ENCODE results near the gene NOL4L.
A peak's percentile ranks its signal among the peaks of the same experiment; 100 is the strongest.

GRCh38 chr20:32462900-32463641 lies 122.1 kb downstream of the NOL4L start:
- TF ChIP-seq CTCF (IDR thresholded peaks at IDR 0.05) (no peak), POLR2AphosphoS5 (IDR thresholded peaks at IDR 0.05) (peak in 1 of 3 donors; percentile 27), POLR2A (IDR thresholded peaks at IDR 0.05) (no peak), EP300 (IDR thresholded peaks at IDR 0.05) (no peak)
